Stimulated activated naive CD8-positive, alpha-beta T cell treated with anti-CD3 and anti-CD28 coated beads, Interleukin-15, Interleukin-2, amounts not matched to agents 100 ng/mL and 50 ng/mL, for 24 hours (primary cell): ENCODE measurements around the gene PTPN18.

ENCODE experiments used
- H3K27ac Mint-ChIP-seq: one replicate; pipeline ENCODE4 v1.8.0; 2021; ENCODE audit warnings: mild to moderate bottlenecking, mixed read lengths
- H3K27me3 Mint-ChIP-seq: one replicate; pipeline ENCODE4 v1.8.0; 2021; ENCODE audit warnings: mixed read lengths
- H3K36me3 Mint-ChIP-seq: one replicate; pipeline ENCODE4 v1.8.0; 2021; ENCODE audit warnings: low read depth, mixed read lengths
- H3K4me1 Mint-ChIP-seq: one replicate; pipeline ENCODE4 v1.8.0; 2021; ENCODE audit warnings: low read depth, mixed read lengths
- H3K4me3 Mint-ChIP-seq: one replicate; pipeline ENCODE4 v1.8.0; 2021; ENCODE audit warnings: mild to moderate bottlenecking, mixed read lengths
- H3K9me3 Mint-ChIP-seq: one replicate; pipeline ENCODE4 v1.8.0; 2021; ENCODE audit warnings: mixed read lengths

PTPN18 gene

DNA sequence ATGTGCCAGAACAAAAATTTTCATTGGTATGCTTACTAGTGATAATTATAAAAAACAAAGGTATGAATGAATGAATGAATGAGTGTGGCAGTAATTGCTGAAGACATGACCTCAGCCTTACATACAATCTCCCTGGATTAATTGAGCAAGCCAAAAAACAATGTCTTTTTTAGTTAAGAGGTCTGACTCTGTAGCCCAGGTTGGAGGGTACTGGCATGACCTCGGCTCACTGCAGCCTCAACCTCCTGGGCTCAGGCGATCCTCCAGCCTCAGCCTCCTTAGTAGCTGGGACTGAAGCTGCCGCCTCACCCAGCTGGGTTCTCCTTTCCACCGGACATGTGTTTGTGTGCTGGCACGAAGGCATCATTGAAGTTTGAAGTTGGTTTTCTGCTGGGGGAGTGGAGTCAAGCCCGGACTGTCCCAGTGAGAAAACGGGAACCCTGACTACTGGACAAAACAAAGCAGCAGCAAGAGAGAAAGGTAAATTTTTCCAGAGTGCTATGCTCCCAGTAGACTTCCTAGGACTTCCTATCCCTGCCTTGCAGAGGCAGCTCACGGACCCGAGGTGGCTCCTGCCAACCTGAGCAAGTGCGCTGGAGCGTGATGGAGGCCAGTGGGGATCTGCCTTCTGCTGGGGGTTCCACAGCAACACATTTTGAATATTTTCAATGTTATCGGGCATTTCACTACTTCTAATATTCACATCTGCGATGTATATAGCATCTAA lies 19.5 kb upstream of the PTPN18 start:
- H3K27me3 Mint-ChIP-seq = peaks cover 13% of the 10 kb centered on the region
- H3K27ac Mint-ChIP-seq = no peak overlapping the region
- no peaks in the 10 kb centered on the region for H3K9me3 Mint-ChIP-seq
- peaks cover 26% of the 10 kb centered on the region for H3K36me3 Mint-ChIP-seq
- H3K4me1 Mint-ChIP-seq = peaks cover 20% of the 10 kb centered on the region
- H3K4me3 Mint-ChIP-seq = no peak overlapping the region

DNA sequence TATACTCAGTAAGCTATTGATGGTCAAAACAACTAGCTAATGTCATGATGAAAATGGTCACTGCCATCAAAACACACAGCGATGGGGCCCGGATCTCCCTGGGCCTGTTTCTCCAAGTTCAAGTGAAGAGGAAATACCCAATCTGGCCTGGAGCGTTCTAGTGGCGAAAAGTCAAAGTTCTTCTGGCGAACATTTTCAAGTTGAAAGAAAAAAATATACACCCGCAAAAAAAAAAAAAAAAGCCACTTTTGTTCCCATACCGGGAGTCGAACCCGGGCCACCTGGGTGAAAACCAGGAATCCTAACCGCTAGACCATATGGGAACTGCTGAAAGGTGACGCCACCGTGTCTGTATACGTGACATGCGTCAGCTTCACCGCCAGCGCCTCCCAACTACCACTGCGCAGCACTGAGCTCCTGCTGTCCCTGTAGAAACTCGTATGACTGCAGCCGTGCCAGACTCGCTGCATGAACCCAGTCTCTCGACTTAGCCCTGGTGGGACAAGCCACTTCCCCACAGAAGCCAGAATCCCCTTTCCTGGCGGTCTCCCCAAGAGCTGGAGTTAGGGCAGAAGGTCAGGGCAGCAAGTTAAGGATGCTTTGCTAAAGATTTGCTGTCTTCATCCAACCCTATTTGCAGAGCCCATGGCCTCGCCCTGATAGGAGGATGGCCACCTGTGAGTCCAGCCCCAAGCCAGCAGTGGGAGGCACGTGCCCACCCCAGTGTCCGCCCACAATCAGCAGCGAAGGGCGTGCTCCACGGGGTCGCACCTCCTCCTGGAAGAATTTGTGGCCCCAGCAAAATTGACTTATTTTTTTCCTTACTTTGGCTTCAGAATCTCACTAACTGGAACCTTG lies 18.8 kb upstream of the PTPN18 start:
- peak overlapping the region; percentile 55 for H3K27ac Mint-ChIP-seq
- H3K4me1 Mint-ChIP-seq = peaks cover 26% of the 10 kb centered on the region
- peaks cover 26% of the 10 kb centered on the region for H3K36me3 Mint-ChIP-seq
- H3K27me3 Mint-ChIP-seq = peaks cover 9% of the 10 kb centered on the region
- no peak overlapping the region for H3K4me3 Mint-ChIP-seq
- H3K9me3 Mint-ChIP-seq = no peaks in the 10 kb centered on the region

DNA sequence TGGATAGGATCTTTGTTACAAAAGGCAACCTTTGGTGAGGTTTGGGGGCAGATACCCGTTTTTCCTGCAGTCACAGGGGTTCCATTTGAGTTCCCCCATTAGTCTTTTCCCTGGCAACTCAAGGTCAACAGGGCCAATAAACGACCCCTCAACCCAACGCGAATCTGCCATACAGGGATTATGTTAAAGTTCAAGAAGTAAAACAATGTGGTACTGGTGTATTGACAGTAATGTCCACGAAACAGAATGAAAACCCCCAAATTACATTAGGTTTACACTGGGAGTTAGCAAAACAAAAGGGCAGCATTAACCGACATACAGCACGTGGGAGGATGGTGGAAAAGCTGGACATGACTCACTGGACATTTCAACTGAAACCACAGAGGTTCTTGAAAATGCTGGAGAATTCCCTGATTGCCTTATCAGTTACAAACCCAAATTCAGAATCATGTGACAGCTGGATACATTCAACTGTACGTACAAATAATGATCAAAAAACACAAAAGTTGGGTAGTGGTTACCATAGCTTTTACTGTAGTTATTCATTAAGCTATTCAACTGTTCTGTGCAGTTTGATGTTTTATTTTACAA lies 18.0 kb upstream of the PTPN18 start:
- Mint-ChIP-seq H3K36me3 (peaks cover 26% of the 10 kb centered on the region), H3K4me3 (no peak overlapping the region), H3K9me3 (no peaks in the 10 kb centered on the region), H3K27ac (no peak overlapping the region), H3K27me3 (peaks cover 3% of the 10 kb centered on the region), H3K4me1 (peaks cover 20% of the 10 kb centered on the region)

DNA sequence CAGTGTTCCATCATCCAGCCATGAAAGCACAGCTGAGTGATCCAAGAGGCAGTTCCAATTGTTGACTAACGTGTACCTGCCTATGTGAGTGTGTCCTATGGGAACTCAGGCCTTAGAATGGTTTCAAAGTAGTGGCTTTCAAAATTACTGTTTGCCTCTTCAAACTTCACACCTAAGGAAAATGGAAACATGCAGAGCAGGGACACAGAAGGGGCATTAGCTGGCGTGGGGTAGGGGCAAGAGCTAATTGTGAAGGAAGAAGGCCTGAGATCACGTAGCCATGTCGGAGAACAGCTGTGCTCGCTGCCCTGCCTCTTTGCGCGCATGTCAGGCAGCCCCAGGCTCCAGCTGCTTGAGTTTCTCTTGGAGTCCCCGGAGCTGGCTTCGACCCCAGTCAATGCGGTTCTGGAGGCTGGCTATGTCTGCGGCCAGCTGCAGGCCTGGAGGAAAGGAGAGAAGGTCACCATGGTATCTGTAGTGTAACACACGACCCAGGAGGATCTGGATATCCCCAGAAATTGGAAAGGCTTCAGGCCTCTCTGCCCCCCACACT lies 17.0 kb upstream of the PTPN18 start:
- Mint-ChIP-seq H3K27me3 (peaks cover under 1% of the 10 kb centered on the region), H3K27ac (no peak overlapping the region), H3K4me3 (no peak overlapping the region), H3K36me3 (peaks cover 26% of the 10 kb centered on the region), H3K4me1 (peaks cover 23% of the 10 kb centered on the region), H3K9me3 (no peaks in the 10 kb centered on the region)

DNA sequence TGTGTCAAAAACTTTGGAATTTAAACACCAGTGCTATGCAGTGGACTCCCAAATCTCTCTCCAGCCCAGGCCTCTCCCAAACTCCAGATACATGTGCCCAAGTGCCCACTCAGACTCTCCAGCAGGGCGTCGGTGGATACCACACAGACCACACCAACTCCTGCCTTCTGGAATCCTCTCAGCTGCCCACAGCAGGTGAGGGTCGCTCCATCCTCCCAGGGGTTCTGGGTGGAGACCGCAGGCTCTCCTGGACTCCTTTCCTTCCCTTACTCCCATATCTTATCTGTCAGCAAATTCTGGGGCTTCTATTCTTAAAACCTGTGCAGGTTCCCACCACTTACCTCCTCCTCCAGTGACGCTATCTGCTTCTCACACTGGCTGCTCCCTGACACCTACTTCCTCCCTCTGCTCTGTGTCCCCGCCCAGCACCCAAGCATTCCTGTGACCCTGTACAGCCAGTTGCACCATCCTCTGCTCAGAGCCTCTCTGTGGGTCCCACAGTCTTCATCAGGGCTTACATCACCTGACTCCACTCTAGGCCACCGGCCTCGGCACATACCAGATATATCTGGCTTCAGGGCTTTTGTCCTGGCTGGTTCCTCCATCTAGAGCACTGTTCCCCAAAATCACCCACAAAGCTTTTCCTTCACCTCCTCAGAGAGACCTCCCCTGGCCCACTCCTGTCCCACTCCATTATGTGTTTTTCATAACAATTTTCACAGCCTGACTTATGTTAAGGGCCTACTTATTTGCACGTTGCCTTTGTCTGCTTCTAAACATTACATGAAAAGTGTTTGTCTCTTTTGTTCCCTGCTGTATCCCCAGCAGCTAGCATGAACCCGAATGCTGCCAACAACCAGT lies 15.7 kb upstream of the PTPN18 start:
- Mint-ChIP-seq H3K36me3 (peaks cover 36% of the 10 kb centered on the region), H3K27ac (peak overlapping the region; percentile 11), H3K27me3 (no peaks in the 10 kb centered on the region), H3K4me3 (peak overlapping the region; percentile 28), H3K4me1 (peaks cover 31% of the 10 kb centered on the region), H3K9me3 (no peaks in the 10 kb centered on the region)

DNA sequence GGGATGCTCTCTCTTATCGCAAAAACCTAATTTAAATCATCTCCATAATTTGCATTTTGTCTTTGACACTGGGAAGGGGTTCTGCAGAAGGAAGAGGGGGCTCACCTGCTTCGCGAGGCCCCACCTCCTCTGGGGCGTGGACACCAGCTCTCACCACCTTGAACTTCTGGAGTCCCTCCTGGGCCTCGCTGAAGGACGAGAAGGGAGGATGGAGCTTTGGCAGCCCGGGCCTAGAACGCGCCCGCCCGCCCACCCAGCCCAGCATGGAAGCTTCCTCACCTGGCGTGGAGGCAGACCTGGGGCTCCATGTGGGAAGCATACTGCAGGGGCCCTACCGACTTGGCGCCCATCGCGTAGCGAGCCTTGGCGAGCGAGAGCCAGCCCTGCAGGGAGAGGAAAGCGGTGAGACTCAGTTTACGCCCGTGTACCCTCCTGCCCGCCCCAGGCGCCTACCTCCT lies 14.3 kb upstream of the PTPN18 start:
- H3K36me3 Mint-ChIP-seq = peaks cover 50% of the 10 kb centered on the region
- no peaks in the 10 kb centered on the region for H3K9me3 Mint-ChIP-seq
- H3K4me3 Mint-ChIP-seq = peak overlapping the region; percentile 96
- peak overlapping the region; percentile 96 for H3K27ac Mint-ChIP-seq
- no peaks in the 10 kb centered on the region for H3K27me3 Mint-ChIP-seq
- peaks cover 35% of the 10 kb centered on the region for H3K4me1 Mint-ChIP-seq

DNA sequence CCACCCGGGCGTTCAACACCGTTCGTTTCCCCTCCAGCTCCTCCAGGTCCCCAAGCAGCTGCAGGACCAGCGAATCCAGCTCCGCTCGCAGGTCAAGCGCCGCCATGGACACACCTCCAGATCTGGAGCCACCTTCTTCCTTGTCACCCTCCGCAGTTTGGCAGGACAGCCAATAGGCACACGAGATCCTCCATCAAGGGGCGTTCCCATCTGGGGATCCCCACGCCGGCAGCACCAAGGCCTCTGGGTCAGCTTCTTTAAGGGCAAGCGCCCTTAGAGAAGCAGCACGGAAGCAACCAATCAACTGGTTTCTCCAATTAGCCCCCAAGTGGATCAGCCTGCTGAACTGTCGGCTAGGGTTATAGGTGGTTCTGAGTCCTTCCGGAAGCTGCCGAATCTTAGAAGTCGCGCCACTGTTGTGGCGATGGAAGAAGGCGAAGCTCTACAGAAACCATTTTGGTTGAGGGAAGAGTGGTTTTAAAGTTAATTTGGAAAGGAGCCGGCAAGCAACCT lies 13.8 kb upstream of the PTPN18 start:
- peaks cover 38% of the 10 kb centered on the region for H3K4me1 Mint-ChIP-seq
- peak overlapping the region; percentile 96 for H3K4me3 Mint-ChIP-seq
- no peaks in the 10 kb centered on the region for H3K27me3 Mint-ChIP-seq
- no peaks in the 10 kb centered on the region for H3K9me3 Mint-ChIP-seq
- H3K36me3 Mint-ChIP-seq = peaks cover 55% of the 10 kb centered on the region
- H3K27ac Mint-ChIP-seq = peak overlapping the region; percentile 96

DNA sequence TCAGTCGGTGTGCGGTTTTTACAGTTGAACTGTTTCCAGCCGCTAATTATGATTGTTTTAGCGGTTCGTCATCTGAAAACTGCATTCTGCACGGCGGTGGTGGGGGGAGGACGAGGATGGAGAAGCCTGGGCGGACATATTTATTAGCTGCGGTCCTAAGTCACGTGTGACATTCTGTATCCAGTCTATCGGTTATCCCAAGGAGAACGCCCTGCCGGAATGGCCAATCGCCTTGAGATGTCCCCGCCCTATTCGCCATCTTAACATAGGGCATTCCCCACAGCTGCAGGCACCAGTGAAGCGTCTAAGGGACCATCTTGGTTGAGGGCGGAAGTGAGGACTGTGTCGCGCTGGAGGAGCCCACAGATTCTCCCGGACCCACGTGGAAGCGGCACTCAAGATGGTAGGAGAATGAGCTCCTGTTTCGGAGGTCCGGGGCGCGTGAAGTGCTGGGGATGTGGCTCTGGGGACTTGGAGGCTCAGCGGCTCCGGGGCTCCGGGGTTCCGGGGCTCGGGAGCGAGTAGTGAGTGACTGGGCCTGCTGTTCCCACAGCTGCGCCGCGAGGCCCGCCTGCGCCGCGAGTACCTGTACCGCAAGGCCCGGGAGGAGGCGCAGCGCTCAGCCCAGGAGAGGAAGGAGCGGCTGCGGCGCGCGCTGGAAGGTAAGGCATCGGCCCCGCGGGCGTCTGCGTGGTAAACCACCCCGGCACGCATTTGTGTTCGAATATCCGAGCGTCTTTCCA lies 13.2 kb upstream of the PTPN18 start, which contains the start of gene IMP4:
Gene IMP4 (plus strand): TSS at position 365 of the 743 bp plus-strand sequence. CDS start 36 bp downstream, at position 401.
- Mint-ChIP-seq H3K4me3 (peak within 1 kb of the TSS; percentile 96), H3K9me3 (no peaks in the 10 kb centered on the region), H3K36me3 (peaks cover 60% of the 10 kb centered on the region), H3K27ac (peak within 1 kb of the TSS; percentile 96), H3K27me3 (no peaks in the 10 kb centered on the region), H3K4me1 (peaks cover 42% of the 10 kb centered on the region)

DNA sequence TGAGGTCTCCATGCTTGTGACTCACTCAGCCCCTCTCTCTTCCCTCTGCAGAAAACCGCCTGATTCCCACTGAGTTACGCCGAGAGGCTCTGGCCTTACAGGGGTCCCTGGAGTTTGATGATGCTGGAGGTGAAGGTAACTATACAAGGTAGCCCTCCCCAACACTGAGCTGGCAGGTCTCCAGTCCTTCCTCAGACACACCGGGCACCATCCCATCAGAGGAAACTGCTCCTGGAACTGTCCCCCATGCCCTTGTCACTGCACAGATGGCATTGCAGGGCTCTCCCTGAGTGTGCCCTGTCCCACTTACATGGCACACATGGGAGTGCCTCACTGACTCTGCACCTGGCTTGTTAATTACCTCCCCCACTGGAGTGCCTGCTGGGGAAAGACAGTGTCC lies 11.3 kb upstream of the PTPN18 start:
- no peaks in the 10 kb centered on the region for H3K9me3 Mint-ChIP-seq
- H3K4me1 Mint-ChIP-seq = peaks cover 55% of the 10 kb centered on the region
- H3K27ac Mint-ChIP-seq = no peak overlapping the region

DNA sequence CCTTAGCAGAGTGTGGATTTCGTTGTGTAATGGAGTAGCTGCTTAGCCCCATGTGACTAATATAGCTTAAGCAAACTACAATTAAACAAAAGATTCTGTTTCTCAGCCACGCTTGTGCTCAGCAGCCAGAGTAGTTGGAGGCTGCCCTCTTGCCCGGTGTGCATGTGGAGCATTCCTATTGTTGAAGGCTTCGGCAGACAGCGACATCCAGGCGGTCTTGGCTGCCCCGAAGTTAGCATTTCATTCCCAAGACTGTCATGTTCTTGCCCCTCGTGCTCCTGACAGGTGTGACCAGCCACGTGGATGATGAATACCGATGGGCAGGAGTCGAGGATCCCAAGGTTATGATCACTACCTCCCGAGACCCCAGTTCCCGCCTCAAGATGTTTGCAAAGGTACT lies 10.8 kb upstream of the PTPN18 start:
- H3K36me3 Mint-ChIP-seq = peaks cover 59% of the 10 kb centered on the region
- no peaks in the 10 kb centered on the region for H3K9me3 Mint-ChIP-seq
- peaks cover 53% of the 10 kb centered on the region for H3K4me1 Mint-ChIP-seq
- no peak overlapping the region for H3K27ac Mint-ChIP-seq
- H3K4me3 Mint-ChIP-seq = peak overlapping the region; percentile 96
- H3K27me3 Mint-ChIP-seq = no peaks in the 10 kb centered on the region

More for the DNA sequence above, 11.3 kb upstream of the PTPN18 start:
- peak overlapping the region; percentile 96 for H3K4me3 Mint-ChIP-seq
- no peaks in the 10 kb centered on the region for H3K27me3 Mint-ChIP-seq
- peaks cover 62% of the 10 kb centered on the region for H3K36me3 Mint-ChIP-seq

DNA sequence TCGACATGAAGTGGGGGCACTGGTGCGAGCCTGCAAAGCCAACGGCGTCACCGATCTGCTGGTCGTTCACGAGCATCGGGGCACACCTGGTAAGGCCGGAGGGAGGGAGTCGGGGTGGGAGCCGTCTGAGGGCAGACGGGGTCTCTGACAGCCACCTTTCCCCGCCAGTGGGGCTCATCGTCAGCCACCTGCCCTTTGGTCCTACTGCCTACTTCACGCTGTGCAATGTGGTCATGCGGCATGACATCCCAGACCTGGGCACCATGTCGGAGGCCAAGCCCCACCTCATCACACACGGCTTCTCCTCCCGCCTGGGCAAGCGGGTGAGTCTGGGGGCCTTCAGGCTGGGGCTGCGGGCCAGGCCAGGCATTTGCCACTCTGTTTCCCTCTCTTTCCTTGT lies 10.2 kb upstream of the PTPN18 start:
- Mint-ChIP-seq H3K36me3 (peaks cover 58% of the 10 kb centered on the region), H3K27me3 (no peaks in the 10 kb centered on the region), H3K9me3 (no peaks in the 10 kb centered on the region), H3K4me3 (no peak overlapping the region), H3K27ac (no peak overlapping the region), H3K4me1 (peaks cover 48% of the 10 kb centered on the region)

DNA sequence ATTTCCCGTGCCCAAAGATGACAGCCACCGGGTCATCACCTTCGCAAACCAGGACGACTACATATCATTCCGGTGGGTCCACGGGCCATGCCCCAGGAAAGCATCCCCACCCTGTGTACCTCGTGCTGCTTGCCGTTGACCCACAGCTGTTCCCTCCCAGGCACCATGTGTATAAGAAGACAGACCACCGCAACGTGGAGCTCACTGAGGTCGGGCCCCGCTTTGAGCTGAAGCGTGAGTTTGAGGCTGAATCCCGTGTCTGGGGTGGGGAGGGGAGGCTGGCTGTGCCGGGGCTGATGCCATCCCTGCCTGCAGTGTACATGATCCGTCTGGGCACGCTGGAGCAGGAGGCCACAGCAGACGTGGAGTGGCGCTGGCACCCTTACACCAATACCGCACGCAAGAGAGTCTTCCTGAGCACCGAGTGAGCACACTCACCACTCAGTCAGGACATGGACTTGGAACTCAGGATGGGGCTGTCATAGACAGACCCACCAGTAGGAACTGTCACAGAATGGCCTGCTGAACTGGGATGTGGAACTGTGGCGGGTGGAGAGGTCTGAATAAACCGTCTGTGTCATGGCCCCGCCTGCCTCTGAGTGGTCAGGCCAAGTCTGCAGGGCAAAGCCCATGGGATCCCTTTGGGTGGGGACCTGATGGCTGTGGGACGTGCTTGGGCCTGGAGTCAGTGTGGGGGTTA lies 9.7 kb upstream of the PTPN18 start:
- H3K4me1 Mint-ChIP-seq = peaks cover 44% of the 10 kb centered on the region
- H3K36me3 Mint-ChIP-seq = peaks cover 60% of the 10 kb centered on the region
- no peaks in the 10 kb centered on the region for H3K9me3 Mint-ChIP-seq
- no peak overlapping the region for H3K4me3 Mint-ChIP-seq
- no peaks in the 10 kb centered on the region for H3K27me3 Mint-ChIP-seq
- peak overlapping the region; percentile 76 for H3K27ac Mint-ChIP-seq

DNA sequence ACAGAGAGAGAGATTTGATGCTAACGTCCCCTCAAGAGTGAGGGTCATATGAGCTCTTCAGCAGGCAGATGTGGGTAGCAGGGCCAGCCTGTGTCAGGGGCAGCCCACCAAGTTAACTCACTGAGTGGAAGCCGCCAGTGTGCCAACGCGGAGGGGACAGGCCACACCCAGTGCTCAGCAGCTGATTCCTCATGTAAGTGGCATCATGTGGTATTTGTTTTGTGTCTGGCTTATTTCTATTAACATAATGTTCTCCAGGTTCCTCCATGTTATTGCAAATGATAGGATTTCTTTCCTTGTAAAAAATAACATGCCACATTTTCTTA lies 9.2 kb upstream of the PTPN18 start:
- H3K36me3 Mint-ChIP-seq = peaks cover 60% of the 10 kb centered on the region
- H3K27ac Mint-ChIP-seq = peak overlapping the region; percentile 76
- H3K4me1 Mint-ChIP-seq = peaks cover 40% of the 10 kb centered on the region
- H3K4me3 Mint-ChIP-seq = no peak overlapping the region
- no peaks in the 10 kb centered on the region for H3K9me3 Mint-ChIP-seq
- no peaks in the 10 kb centered on the region for H3K27me3 Mint-ChIP-seq
